Fibroblast of lung (primary cell): ENCODE results near the gene ADORA1. TPM values are rescaled to one million over a fixed set of nuclear protein-coding genes. Genes with fewer than 3 reads are reported as not detected.

ENCODE experiments used
- DNase-seq, 2 donors: peaks; one replicate each; pipeline versions ENCODE4 v3.0.0 to v3.0.0-alpha.2; 2010; ENCODE audit warnings: low read depth in 2 of 2
- H2AFZ ChIP-seq: 2 replicates; pipeline ENCODE4 v1.5.1; 2012; ENCODE audit warnings: low read length, control low read depth, inconsistent platforms
- H3K27ac ChIP-seq: 2 replicates; pipeline ENCODE4 v1.5.1; 2011; ENCODE audit warnings: low read length, control low read depth; ENCODE audit not compliant: insufficient read depth
- H3K27me3 ChIP-seq: 2 replicates; pipeline ENCODE4 v1.5.1; 2011; ENCODE audit warnings: mild to moderate bottlenecking, low read length; ENCODE audit not compliant: control insufficient read depth, insufficient read depth
- H3K36me3 ChIP-seq: 2 replicates; pipeline ENCODE4 v1.5.1; 2011; ENCODE audit warnings: low read length; ENCODE audit not compliant: control insufficient read depth, insufficient read depth
- H3K4me1 ChIP-seq: 2 replicates; pipeline ENCODE4 v1.5.1; 2011; ENCODE audit warnings: low read length; ENCODE audit not compliant: control insufficient read depth, insufficient read depth; ENCODE audit errors: extremely low read depth
- H3K4me2 ChIP-seq: 2 replicates; pipeline ENCODE4 v1.5.1; 2011; ENCODE audit warnings: low read length, control low read depth; ENCODE audit not compliant: insufficient read depth; ENCODE audit errors: extremely low read depth
- H3K4me3 ChIP-seq, 4 experiments: fragments of 200-600 bp in 1 of 4; sonication (generic) in 1 of 4; replicated peaks in 1 of 4; 2 replicates each; pipeline ENCODE4 v1.5.1; 2011 to 2016; ENCODE audit warnings: low read length in 4 of 4, low read depth in 3 of 4, mild to moderate bottlenecking in 3 of 4, control low read depth in 2 of 4, inconsistent platforms in 1 of 4, mixed read lengths in 1 of 4; ENCODE audit not compliant: insufficient read depth in 1 of 4; ENCODE audit errors: control extremely low read depth in 1 of 4
- H3K79me2 ChIP-seq: 2 replicates; pipeline ENCODE4 v1.5.1; 2012; ENCODE audit warnings: mild to moderate bottlenecking, low read length, inconsistent platforms; ENCODE audit not compliant: control insufficient read depth, insufficient read depth
- H3K9ac ChIP-seq: 2 replicates; pipeline ENCODE4 v1.5.1; 2011; ENCODE audit warnings: mild to moderate bottlenecking, low read length, control low read depth; ENCODE audit not compliant: insufficient read depth
- H3K9me3 ChIP-seq: 2 replicates; pipeline ENCODE4 v1.5.1; 2012; ENCODE audit warnings: low read depth, low read length; ENCODE audit not compliant: control insufficient read depth, insufficient read depth
- H4K20me1 ChIP-seq: 2 replicates; pipeline ENCODE4 v1.5.1; 2011; ENCODE audit warnings: low read length; ENCODE audit not compliant: control insufficient read depth, insufficient read depth; ENCODE audit errors: extremely low read depth
- CTCF ChIP-seq, 2 donors: IDR thresholded peaks in 1 of 2; conservative IDR thresholded peaks in 1 of 2; 1 replicate in 1 of 2; 2 replicates in 1 of 2; pipeline ENCODE4 v1.5.1; 2011 to 2012; ENCODE audit warnings: low read length in 2 of 2, control low read depth in 1 of 2, inconsistent platforms in 1 of 2, low read depth in 1 of 2, mild to moderate bottlenecking in 1 of 2
- EZH2 ChIP-seq: IDR thresholded peaks from 2 replicates; pipeline ENCODE4 v1.5.1; 2012; ENCODE audit warnings: low read length, control low read depth, mild to moderate bottlenecking; ENCODE audit errors: missing control alignments
- polyA plus RNA-seq, 2 donors: library from polyadenylated mRNA; depleted of rRNA in 1 of 2; stranded (reverse) in 1 of 2; unstranded in 1 of 2; fragments of >200 nt; gene quantifications; 2 replicates each; pipeline ENCODE4 v1.2.1, GENCODE V29; 2011 to 2012; ENCODE audit warnings: missing spikeins in 1 of 2
- total RNA-seq: library from RNA; depleted of rRNA; stranded (reverse); fragments of >200 nt; gene quantifications from 2 replicates; pipeline ENCODE4 v1.2.1, GENCODE V29; 2014

The ADORA1 gene
- total and polyA plus RNA-seq, 2 donors (not counting 1 experiment from before 2014, with no cell fraction given), result 1.5 to 6.1 TPM

GRCh38 chr1:203187689-203188264, 60.3 kb downstream of the ADORA1 start:
- no peaks in the 10 kb centered on the region for H3K27me3 ChIP-seq
- H3K4me3 ChIP-seq, result no peak overlapping the region
- H3K4me1 ChIP-seq, result no peaks in the 10 kb centered on the region
- H3K9ac ChIP-seq, result no peak overlapping the region
- H2AFZ ChIP-seq, result no peak overlapping the region
- no peak for DNase-seq
- H3K27ac ChIP-seq, result no peak overlapping the region
- no peak for TF ChIP-seq CTCF (conservative IDR thresholded peaks at IDR 0.05 in 1 of 2, IDR thresholded peaks at IDR 0.05 in 1 of 2; ENCODE audit: low read depth in 1 of 2, low read length in 2 of 2)
- no peak for TF ChIP-seq EZH2
- no peaks in the 10 kb centered on the region for H3K36me3 ChIP-seq
- no peaks in the 10 kb centered on the region for H4K20me1 ChIP-seq
- H3K4me2 ChIP-seq, result no peak overlapping the region
- H3K79me2 ChIP-seq, result no peaks in the 10 kb centered on the region
- no peaks in the 10 kb centered on the region for H3K9me3 ChIP-seq

- Histone ChIP-seq H3K36me3 (no peaks in the 10 kb centered on the region), H4K20me1 (no peaks in the 10 kb centered on the region), H3K79me2 (no peaks in the 10 kb centered on the region), H3K9me3 (no peaks in the 10 kb centered on the region), H3K27ac (no peak overlapping the region), H2AFZ (no peak overlapping the region), H3K4me3 (no peak overlapping the region), H3K27me3 (no peaks in the 10 kb centered on the region), H3K4me1 (no peaks in the 10 kb centered on the region), H3K9ac (no peak overlapping the region), H3K4me2 (no peak overlapping the region)
- no peak for TF ChIP-seq CTCF (conservative IDR thresholded peaks at IDR 0.05 in 1 of 2, IDR thresholded peaks at IDR 0.05 in 1 of 2; ENCODE audit: low read depth in 1 of 2, low read length in 2 of 2)
- DNase-seq, result no peak
Measured at GRCh38 chr1:203188686-203189232, 61.2 kb downstream of the ADORA1 start.

GRCh38 chr1:203189951-203190352, 62.4 kb downstream of the ADORA1 start:
- H4K20me1 ChIP-seq, result no peaks in the 10 kb centered on the region
- H3K9me3 ChIP-seq, result no peaks in the 10 kb centered on the region
- H3K4me3 ChIP-seq, result no peak overlapping the region
- H3K36me3 ChIP-seq, result no peaks in the 10 kb centered on the region
- H3K27ac ChIP-seq, result no peak overlapping the region
- no peaks in the 10 kb centered on the region for H3K79me2 ChIP-seq
- no peak overlapping the region for H3K9ac ChIP-seq
- H3K4me1 ChIP-seq, result no peaks in the 10 kb centered on the region
- H3K4me2 ChIP-seq, result no peak overlapping the region
- DNase-seq, result peak in 1 of 2 donors; percentile 32
- TF ChIP-seq EZH2 (no peak), CTCF (conservative IDR thresholded peaks at IDR 0.05 in 1 of 2, IDR thresholded peaks at IDR 0.05 in 1 of 2; ENCODE audit: low read depth in 1 of 2, low read length in 2 of 2) (no peak)
- H3K27me3 ChIP-seq, result no peaks in the 10 kb centered on the region
- H2AFZ ChIP-seq, result no peak overlapping the region
